CD4-positive, alpha-beta T cell treated with Interferon alpha-2 for 1 hour (primary cell): Measurements from ENCODE around the gene FBXO21.
"Not testable (repeated sequence)": the region's sequence is repeated elsewhere in the genome, so short reads cannot be mapped to it uniquely, and the experiment has no call there.

Experiments
- DNase-seq, 2 donors: peaks; one replicate each; pipeline ENCODE4 v3.0.0-alpha.2; 2020 to 2022

Gene FBXO21

GRCh38 chr12:117101953-117102799 lies 88.1 kb downstream of the FBXO21 start:
- DNase-seq, result no peak

- no peak for DNase-seq
These were observed 89.2 kb downstream of the FBXO21 start for GRCh38 chr12:117100851-117101673.

GRCh38 chr12:117100251-117100650 lies 90.0 kb downstream of the FBXO21 start:
- DNase-seq, result no peak

GRCh38 chr12:117098361-117099217 lies 91.7 kb downstream of the FBXO21 start:
- peak in 1 of 2 donors; percentile 28 for DNase-seq

GRCh38 chr12:117098024-117098360 lies 92.3 kb downstream of the FBXO21 start:
- DNase-seq, result no peak

GRCh38 chr12:117097159-117097558 lies 93.1 kb downstream of the FBXO21 start:
- no peak for DNase-seq

- DNase-seq, result no peak
These were observed 93.7 kb downstream of the FBXO21 start for GRCh38 chr12:117096501-117097042.

GRCh38 chr12:117095191-117095590 lies 95.1 kb downstream of the FBXO21 start:
- not testable (repeated sequence) for DNase-seq

GRCh38 chr12:117093918-117094630 lies 96.2 kb downstream of the FBXO21 start:
- no peak for DNase-seq

- DNase-seq, result no peak
These were observed 96.8 kb downstream of the FBXO21 start for GRCh38 chr12:117093431-117093830.

- no peak for DNase-seq
These were observed 97.4 kb downstream of the FBXO21 start for GRCh38 chr12:117092886-117093285.

GRCh38 chr12:117092511-117092780 lies 97.8 kb downstream of the FBXO21 start:
- no peak for DNase-seq
